CD4-positive, alpha-beta T cell treated with Interleukin-15 for 1 hour (primary cell): ENCODE measurements around the gene TM4SF1.
"Not testable (repeated sequence)": the region's sequence is repeated elsewhere in the genome, so short reads cannot be mapped to it uniquely, and the experiment has no call there.

Experiments used
- DNase-seq: peaks from one replicate; pipeline ENCODE4 v3.0.0-alpha.2; 2020

TM4SF1 gene

GRCh38 chr3:149337486-149337885 is 40.0 kb downstream of the TM4SF1 start:
- not testable (repeated sequence) for DNase-seq

DNA sequence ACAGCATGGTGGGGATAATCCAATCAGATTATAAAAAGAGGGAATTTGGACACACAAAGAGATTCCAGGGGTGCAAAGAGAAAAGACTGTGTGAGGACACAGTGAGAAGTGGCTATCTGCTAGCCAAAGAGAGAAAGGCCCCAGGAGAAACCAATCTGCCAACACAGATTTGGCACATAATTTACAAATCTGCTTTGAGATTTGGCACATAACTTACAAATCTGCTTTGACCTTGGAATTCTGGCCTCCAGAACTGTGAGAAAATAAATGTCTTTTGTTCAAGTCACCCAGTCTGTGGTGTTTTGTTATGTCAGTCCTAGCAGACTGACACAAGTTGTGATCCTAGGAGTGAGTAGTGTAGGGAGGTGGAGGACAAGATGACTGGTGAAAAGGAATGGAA is 40.5 kb downstream of the TM4SF1 start:
- DNase-seq, result no peak

DNA sequence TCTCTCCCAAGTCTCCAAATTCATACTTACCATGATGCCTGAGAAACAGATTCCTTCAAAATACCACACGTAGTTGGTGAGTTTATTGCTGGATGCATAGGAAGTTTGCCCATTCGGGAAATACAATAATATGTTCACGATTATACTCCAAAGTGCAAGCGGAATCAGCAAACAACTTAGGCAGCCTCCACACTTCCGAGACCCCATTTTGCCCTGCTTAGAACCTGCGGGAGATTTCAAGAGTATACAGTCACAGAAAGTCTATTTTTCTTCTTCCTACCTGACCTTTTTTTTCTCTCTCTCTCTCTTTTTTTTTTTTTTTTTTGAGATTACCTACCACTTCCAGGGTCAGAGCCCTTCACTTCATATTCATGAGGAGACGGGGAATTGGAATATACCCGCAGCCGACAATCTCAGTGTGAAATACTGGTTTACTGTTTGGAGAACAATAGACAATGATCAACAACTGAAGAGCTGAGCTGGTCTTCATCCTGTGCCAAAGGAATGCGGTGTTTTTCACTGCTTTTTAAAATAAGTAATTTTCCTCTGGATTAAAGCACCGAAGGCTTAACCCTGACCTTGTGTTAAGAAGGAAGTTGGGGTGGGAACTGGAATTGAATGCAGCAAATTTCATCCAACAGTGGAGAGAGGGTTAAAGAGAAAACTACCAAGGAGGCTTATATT is 44.1 kb downstream of the TM4SF1 start, which contains the start of gene TM4SF18:
Gene TM4SF18 (minus strand): TSS at position 461 of the 684 bp plus-strand sequence. CDS start 254 bp downstream, at position 207.
- DNase-seq, result no peak

DNA sequence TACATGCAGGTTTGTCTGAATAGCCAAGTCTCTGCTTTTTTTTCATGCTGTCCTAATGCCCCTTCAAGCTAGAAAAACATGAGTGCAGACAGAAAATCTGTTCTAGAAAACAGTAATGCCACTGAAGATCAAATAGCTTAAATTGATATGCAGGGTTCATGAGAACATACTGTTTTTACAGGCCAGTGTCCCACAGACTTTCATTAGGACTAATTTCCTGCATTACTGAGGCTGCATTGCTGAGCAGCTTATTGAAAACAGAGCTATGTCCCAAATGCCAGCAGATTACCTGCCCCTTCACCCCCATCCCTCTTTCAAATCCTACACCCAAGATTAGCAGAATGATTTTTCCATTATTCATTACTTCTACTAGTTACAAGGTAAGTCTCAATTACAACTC is 44.7 kb downstream of the TM4SF1 start:
- no peak for DNase-seq

- no peak for DNase-seq
Measured at GRCh38 chr3:149332227-149332765, 45.2 kb downstream of the TM4SF1 start.

GRCh38 chr3:149331396-149331795 is 46.1 kb downstream of the TM4SF1 start:
- DNase-seq, result no peak

GRCh38 chr3:149330609-149331331 is 46.7 kb downstream of the TM4SF1 start:
- no peak for DNase-seq

DNA sequence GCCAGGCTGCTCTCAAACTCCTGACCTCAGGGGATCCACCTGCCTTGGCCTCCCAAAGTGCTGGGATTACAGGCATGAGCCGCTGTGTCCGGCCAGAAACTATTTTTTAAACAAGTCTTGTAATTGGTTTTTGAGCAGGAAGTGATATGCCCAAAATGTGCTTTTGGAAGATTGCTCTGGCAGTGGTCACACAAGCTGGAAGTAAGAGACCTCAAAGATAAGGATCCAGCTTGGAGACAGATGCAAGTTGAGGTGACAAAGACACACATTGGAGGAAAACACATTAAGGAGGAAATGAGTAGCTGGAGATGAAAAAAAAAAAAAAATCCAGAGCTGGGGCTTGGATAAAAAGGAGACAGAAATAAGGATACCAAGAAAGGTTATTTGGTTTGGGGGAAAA is 50.3 kb downstream of the TM4SF1 start:
- no peak for DNase-seq

DNA sequence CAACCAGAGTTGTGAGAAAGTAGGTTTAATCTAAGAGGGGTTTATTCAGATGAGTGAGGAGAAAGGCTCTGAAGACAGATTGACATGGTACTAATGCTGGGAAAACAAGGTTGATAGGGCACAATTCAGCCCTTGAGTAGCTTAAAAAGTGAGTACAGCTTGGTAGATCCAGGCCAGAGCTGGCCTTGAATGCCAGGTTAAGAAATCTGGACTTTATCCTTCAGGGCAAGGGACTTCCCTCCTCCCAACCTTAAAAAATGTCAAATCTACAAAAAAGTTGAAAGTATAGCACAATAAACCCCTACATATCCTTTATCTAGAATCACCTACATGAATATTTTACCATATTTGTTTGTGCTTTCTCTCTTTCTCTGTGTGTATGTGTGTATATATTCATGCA is 51.9 kb downstream of the TM4SF1 start:
- DNase-seq, result no peak

DNA sequence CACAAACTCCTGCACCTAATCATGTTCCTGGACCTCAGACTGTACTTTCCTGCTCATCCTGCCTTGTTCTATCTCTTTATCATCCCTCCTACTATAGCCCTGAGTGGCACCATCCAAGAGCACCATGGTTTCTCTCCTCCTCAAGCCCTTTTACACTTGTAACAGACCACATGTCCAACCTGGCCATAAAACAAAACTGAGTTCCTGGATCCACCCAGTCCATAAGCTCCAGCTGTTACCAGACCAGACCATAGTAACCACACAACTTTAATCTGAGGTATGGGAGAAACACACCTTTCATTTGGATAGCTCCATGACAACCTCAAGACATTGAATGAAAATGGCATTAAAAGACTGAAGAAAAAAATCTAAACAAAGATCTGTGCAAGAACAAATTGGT is 53.1 kb downstream of the TM4SF1 start:
- no peak for DNase-seq

- no peak for DNase-seq
Measured at GRCh38 chr3:149321640-149322039, 55.8 kb downstream of the TM4SF1 start.

DNA sequence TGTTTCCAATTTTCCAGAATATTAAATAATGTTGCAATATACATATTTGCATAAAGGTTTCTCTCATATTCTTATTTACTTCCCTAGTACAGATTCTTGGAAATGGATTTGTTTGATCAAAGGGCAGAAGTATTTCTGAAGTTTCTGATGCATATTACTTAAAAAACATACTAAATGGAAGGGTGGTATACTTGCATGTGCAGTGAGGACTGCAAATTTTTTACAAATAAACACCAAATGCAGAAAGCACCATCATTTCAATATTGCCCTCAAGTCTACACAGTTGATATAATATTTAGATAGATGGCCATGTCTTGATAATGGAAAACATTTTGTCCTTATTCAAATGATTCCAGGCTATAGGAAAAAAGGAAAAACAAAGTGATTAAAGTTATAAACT is 56.3 kb downstream of the TM4SF1 start:
- DNase-seq, result no peak

GRCh38 chr3:149319750-149320149 is 57.7 kb downstream of the TM4SF1 start:
- no peak for DNase-seq
